Stimulated activated naive CD4-positive, alpha-beta T cell treated with Interleukin-2 at 50 U/mL for 16 hours (primary cell): ENCODE measurements around the gene PLPPR2.
"Not testable (repeated sequence)": the region's sequence is repeated elsewhere in the genome, so short reads cannot be mapped to it uniquely, and the experiment has no call there.

Source experiments
- DNase-seq: peaks from one replicate; lab custom pipeline; 2025; lab: John Stamatoyannopoulos, UW

PLPPR2 gene, protein sequence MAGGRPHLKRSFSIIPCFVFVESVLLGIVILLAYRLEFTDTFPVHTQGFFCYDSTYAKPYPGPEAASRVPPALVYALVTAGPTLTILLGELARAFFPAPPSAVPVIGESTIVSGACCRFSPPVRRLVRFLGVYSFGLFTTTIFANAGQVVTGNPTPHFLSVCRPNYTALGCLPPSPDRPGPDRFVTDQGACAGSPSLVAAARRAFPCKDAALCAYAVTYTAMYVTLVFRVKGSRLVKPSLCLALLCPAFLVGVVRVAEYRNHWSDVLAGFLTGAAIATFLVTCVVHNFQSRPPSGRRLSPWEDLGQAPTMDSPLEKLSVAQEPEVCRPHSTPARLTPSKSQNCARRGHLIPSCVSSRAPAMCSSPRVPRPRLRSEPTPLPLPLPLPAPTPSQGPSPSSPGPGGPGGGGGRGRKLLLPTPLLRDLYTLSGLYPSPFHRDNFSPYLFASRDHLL

DNA sequence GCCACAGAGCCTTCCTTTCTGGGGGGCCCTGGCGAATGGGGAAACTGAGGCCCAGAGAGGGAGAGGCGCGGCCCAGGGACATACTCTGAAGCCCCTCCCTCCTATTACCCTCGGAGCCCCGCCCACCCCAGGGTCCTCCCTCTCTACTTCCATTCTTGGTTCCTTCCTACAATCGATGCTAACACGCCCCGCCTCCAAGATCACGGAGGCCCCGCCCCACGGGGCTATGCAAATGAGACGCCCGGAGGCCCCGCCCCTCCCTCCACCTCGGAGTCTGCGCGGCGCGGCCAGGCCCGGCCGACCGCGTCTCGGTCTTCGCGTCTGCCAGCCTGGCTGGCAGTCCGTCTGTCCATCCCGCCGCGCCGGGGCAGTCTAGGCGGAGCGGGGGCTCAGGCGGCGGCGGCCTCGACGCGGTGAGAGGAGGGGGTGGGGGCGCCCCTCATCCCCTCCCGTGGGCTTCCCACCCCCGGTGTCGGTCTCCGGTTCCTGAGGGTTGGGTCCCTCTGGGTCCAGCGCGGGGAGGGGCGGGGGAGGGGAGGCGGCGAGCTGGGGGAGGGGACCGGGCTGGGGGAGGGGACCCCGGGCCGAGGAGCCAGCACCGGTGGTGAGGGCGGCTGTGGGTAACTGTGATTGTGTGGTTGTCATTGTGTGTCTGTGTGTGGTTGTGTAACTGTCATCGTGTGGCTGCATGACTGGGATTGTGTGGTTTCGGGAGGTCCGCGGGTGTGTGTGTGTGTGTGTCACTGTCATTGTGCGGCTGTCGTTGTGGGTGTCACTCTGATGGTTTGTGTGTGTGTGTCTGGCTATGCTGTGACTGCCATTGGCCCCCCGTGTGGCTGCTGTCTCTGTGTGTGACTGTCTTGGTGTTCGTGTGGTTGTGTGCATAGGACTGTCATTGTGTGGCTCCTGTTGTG is at the start of gene PLPPR2:
Gene PLPPR2 (plus strand): TSS at position 273 of the 914 bp plus-strand sequence. CDS start 2,242 bp downstream, outside the sequence.
- peak; percentile 75 for DNase-seq

- no peak for DNase-seq
Observed at GRCh38 chr19:11306337-11306736, 48.9 kb upstream of the PLPPR2 start.

GRCh38 chr19:11320278-11320995 is 34.8 kb upstream of the PLPPR2 start:
- DNase-seq: not testable (repeated sequence)

GRCh38 chr19:11321191-11322126 is 33.8 kb upstream of the PLPPR2 start:
- no peak for DNase-seq

- DNase-seq: no peak
Observed at GRCh38 chr19:11322269-11323024, 32.8 kb upstream of the PLPPR2 start.

DNA sequence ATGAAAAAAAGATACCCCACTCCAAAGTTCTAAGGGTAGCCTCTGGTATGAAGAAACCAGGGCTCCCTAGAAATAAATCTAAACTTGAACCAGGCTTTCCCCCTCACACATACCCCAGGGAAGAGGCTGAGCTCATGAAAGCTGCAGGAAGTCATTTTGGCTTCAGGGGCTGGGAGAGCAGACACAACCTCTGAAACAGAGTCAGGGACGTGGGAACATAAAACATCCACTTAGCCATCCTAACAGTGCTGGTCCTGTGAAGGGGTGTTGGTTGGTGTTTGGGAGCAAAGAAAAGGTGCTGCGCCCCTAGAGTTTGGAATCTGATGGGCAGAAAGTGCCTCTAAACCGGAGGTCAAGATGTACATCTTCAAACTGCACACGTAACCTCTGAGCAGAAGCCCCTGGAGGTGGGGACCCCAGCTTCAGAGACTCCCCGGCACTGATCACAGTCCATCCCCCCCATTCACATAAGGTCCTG is 31.6 kb upstream of the PLPPR2 start:
- DNase-seq: no peak

GRCh38 chr19:11324079-11324661 is 31.1 kb upstream of the PLPPR2 start:
- peak; percentile 6 for DNase-seq

GRCh38 chr19:11324748-11325389 is 30.4 kb upstream of the PLPPR2 start:
- no peak for DNase-seq

- no peak for DNase-seq
Observed at GRCh38 chr19:11325544-11325943, 29.7 kb upstream of the PLPPR2 start.

- no peak for DNase-seq
Observed at GRCh38 chr19:11330127-11330526, 25.1 kb upstream of the PLPPR2 start.

- DNase-seq: no peak
Observed at GRCh38 chr19:11331502-11331901, 23.7 kb upstream of the PLPPR2 start.

- no peak for DNase-seq
Observed at GRCh38 chr19:11332822-11333221, 22.4 kb upstream of the PLPPR2 start.

GRCh38 chr19:11333838-11334237 is 21.4 kb upstream of the PLPPR2 start:
- not testable (repeated sequence) for DNase-seq

- no peak for DNase-seq
Observed at GRCh38 chr19:11335449-11336146, 19.6 kb upstream of the PLPPR2 start.

DNA sequence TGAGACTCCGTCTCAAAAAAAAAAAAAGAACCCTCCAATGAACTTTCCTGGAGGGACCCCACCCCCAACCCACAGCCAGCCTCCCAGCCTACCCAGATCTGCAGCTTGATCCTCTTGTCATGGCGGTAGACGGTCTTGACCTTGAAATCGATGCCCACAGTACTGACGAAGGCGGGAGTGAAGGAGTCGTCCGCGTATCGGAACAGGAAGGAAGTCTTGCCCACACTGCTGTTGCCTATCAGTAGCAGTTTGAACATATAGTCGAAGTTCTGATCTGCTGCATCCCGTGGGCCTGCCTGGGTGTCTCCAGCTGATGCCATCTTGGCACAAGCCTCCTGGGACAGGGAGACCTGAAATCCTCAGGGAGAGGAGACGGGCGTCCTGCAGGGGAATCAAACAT is 18.2 kb upstream of the PLPPR2 start:
- no peak for DNase-seq

DNA sequence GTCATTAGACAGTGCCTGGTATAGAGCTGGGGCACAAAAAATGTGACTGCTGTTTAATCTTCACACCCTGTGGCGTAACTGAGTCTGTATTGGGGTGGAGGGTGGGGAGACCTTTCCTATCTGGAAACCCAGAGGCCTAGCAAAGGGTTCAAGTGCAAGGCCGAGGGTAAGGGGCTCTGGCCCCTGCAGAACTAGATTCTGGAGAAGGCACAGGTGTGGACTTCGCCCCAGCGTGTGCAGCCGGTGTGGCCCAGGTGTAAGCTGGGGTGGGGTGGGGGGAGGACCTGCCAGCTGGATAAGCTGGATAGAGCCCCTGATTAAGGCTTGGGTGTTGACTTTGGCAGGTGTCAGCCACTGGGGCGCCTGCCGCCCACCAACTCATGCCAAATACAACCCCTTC is 17.1 kb upstream of the PLPPR2 start:
- DNase-seq: no peak

- DNase-seq: no peak
Observed at GRCh38 chr19:11338569-11339253, 16.5 kb upstream of the PLPPR2 start.
